Measurements from ENCODE around the gene IL27RA.

The IL27RA gene

GRCh38 chr19:14059652-14060155 lies 28.1 kb downstream of the IL27RA start:
- Histone ChIP-seq H3K9me3 (ENCODE audit: insufficient read depth, low read depth, low read length) (no peaks in the 10 kb centered on the region), H2AFZ (ENCODE audit: low read length) (no peak overlapping the region), H3K36me3 (ENCODE audit: insufficient read depth, low read length) (no peaks in the 10 kb centered on the region), H3K79me2 (ENCODE audit: insufficient read depth, low read length) (no peaks in the 10 kb centered on the region), H3K4me2 (ENCODE audit: low read depth, low read length, poor library complexity, severe bottlenecking) (no peak overlapping the region), H3K9ac (ENCODE audit: low read depth, low read length, poor library complexity, severe bottlenecking) (no peak overlapping the region), H3F3A (ENCODE audit: low read depth) (no peaks in the 10 kb centered on the region), H4K20me1 (ENCODE audit: insufficient read depth, low read length, poor library complexity, severe bottlenecking) (no peaks in the 10 kb centered on the region), H3K9me2 (replicated peaks; ENCODE audit: low read depth, low read length) (no peaks in the 10 kb centered on the region), H3K4me1 (ENCODE audit: insufficient read depth, low read length, poor library complexity, severe bottlenecking) (no peaks in the 10 kb centered on the region), H3K27me3 (ENCODE audit: insufficient read depth, low read length, poor library complexity, severe bottlenecking) (no peaks in the 10 kb centered on the region), H3K4me3 (ENCODE audit: low read length, poor library complexity, severe bottlenecking) (no peak overlapping the region)
- TF ChIP-seq CTCF (conservative IDR thresholded peaks at IDR 0.05; ENCODE audit: low read length) (no peak), EZH2phosphoT487 (IDR thresholded peaks at IDR 0.05; ENCODE audit: borderline replicate concordance) (no peak)

GRCh38 chr19:14061081-14061749 lies 29.7 kb downstream of the IL27RA start:
- no peak overlapping the region for H3K4me3 ChIP-seq (ENCODE audit: low read length, poor library complexity, severe bottlenecking)
- H3K9me3 ChIP-seq (ENCODE audit: insufficient read depth, low read depth, low read length) = no peaks in the 10 kb centered on the region
- no peaks in the 10 kb centered on the region for H3K9me2 ChIP-seq (replicated peaks; ENCODE audit: low read depth, low read length)
- no peaks in the 10 kb centered on the region for H3F3A ChIP-seq (ENCODE audit: low read depth)
- no peak overlapping the region for H3K9ac ChIP-seq (ENCODE audit: low read depth, low read length, poor library complexity, severe bottlenecking)
- H3K4me2 ChIP-seq (ENCODE audit: low read depth, low read length, poor library complexity, severe bottlenecking) = no peak overlapping the region
- TF ChIP-seq CTCF (conservative IDR thresholded peaks at IDR 0.05; ENCODE audit: low read length) (no peak), EZH2phosphoT487 (IDR thresholded peaks at IDR 0.05; ENCODE audit: borderline replicate concordance) (no peak)
- H2AFZ ChIP-seq (ENCODE audit: low read length) = no peak overlapping the region
- no peaks in the 10 kb centered on the region for H3K4me1 ChIP-seq (ENCODE audit: insufficient read depth, low read length, poor library complexity, severe bottlenecking)
- H3K79me2 ChIP-seq (ENCODE audit: insufficient read depth, low read length) = no peaks in the 10 kb centered on the region
- H3K36me3 ChIP-seq (ENCODE audit: insufficient read depth, low read length) = no peaks in the 10 kb centered on the region
- no peaks in the 10 kb centered on the region for H4K20me1 ChIP-seq (ENCODE audit: insufficient read depth, low read length, poor library complexity, severe bottlenecking)
- H3K27me3 ChIP-seq (ENCODE audit: insufficient read depth, low read length, poor library complexity, severe bottlenecking) = no peaks in the 10 kb centered on the region

GRCh38 chr19:14061751-14062557 lies 30.4 kb downstream of the IL27RA start, which contains the start of gene PALM3:
Gene PALM3, minus strand, starts transcription at chr19:14062076. Its CDS starts 96 bp downstream, at chr19:14061980.
- Histone ChIP-seq H3F3A (ENCODE audit: low read depth) (no peaks in the 10 kb centered on the region), H3K9ac (ENCODE audit: low read depth, low read length, poor library complexity, severe bottlenecking) (no peak within 1 kb of the TSS), H3K36me3 (ENCODE audit: insufficient read depth, low read length) (no peaks in the 10 kb centered on the region), H3K9me3 (ENCODE audit: insufficient read depth, low read depth, low read length) (no peaks in the 10 kb centered on the region), H3K4me1 (ENCODE audit: insufficient read depth, low read length, poor library complexity, severe bottlenecking) (no peaks in the 10 kb centered on the region), H4K20me1 (ENCODE audit: insufficient read depth, low read length, poor library complexity, severe bottlenecking) (no peaks in the 10 kb centered on the region), H3K4me2 (ENCODE audit: low read depth, low read length, poor library complexity, severe bottlenecking) (no peak within 1 kb of the TSS), H3K4me3 (ENCODE audit: low read length, poor library complexity, severe bottlenecking) (no peak within 1 kb of the TSS), H3K9me2 (replicated peaks; ENCODE audit: low read depth, low read length) (no peaks in the 10 kb centered on the region), H3K79me2 (ENCODE audit: insufficient read depth, low read length) (no peaks in the 10 kb centered on the region), H2AFZ (ENCODE audit: low read length) (no peak within 1 kb of the TSS), H3K27me3 (ENCODE audit: insufficient read depth, low read length, poor library complexity, severe bottlenecking) (no peaks in the 10 kb centered on the region)
- TF ChIP-seq EZH2phosphoT487 (IDR thresholded peaks at IDR 0.05; ENCODE audit: borderline replicate concordance) (no peak), CTCF (conservative IDR thresholded peaks at IDR 0.05; ENCODE audit: low read length) (no peak)
